Measurements from ENCODE around the gene ATG4B.

DNA sequence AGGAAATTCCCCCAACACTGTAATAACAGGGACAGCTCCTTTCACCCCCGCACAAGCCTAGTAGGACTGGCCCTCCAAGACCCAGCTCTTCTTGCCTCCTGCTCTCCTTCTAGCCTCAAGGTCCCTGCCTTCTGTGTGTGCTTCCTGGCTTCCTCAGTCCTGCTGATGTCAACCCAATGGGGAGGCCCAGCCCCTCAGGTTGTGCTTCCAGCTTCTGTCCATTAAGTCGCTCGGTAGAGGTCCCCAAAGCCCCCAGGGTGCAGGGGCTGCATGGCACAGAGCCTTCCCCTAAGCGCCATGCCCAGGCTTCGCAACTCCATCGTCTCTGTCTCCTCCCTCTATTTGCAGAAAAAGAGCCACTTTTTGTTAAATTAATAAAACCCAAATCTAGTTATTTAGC is 39.9 kb upstream of the ATG4B start:
- no peak for TF ChIP-seq CTCF (IDR thresholded peaks at IDR 0.05)
- no peak for TF ChIP-seq EP300 (IDR thresholded peaks at IDR 0.05)
- no peak for TF ChIP-seq POLR2AphosphoS5 (IDR thresholded peaks at IDR 0.05)

Measured in esophagus muscularis mucosa (tissue), 4 donors.